ENCODE measurements around the gene HAGH.

Gene HAGH

GRCh38 chr16:1762196-1762878 lies 64.3 kb downstream of the HAGH start:
- no peak for DNase-seq (ENCODE audit: low read depth in 2 of 2)

DNA sequence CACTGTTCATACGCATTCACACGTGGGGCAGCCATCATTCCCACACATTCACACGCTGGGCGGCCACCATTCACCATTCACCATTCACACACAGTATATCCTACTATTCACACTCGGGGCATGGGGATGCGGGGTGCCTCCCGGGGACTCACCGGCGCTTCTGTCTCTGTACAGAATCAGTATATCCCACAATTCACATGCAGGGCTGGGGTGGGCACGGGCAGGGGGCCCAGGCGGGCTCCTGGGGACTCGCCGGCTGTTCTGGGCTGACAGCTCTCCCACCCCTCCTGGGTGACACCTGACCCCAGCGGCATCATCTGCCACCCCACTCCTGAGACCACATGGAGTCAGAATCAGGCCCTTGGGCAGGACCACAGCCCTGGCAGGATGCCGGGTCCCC lies 64.9 kb downstream of the HAGH start:
- DNase-seq (ENCODE audit: low read depth in 2 of 2) = no peak

- DNase-seq (ENCODE audit: low read depth in 2 of 2) = no peak
Observed at GRCh38 chr16:1760911-1761310, 65.7 kb downstream of the HAGH start.

DNA sequence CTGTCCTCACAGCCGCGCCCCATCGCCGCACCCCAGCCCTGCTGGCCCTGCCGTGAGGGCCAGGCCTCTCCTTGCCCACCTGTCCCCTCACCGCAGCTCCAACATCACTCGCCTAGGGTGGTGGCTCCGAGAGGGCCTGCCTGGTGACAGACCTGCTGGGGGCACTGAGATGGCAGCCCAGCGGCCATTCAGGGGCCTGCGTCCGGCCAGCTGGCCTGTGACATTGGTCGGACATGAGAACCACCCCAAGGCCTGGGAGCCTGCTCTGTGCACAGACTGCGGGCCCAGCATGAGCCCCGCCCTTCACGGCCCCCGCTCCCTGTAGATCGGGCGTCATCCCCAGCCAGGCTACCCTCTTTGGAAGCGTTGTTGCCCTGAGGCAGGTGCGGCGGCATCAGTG lies 67.1 kb downstream of the HAGH start:
- no peak for DNase-seq (ENCODE audit: low read depth in 2 of 2)

DNA sequence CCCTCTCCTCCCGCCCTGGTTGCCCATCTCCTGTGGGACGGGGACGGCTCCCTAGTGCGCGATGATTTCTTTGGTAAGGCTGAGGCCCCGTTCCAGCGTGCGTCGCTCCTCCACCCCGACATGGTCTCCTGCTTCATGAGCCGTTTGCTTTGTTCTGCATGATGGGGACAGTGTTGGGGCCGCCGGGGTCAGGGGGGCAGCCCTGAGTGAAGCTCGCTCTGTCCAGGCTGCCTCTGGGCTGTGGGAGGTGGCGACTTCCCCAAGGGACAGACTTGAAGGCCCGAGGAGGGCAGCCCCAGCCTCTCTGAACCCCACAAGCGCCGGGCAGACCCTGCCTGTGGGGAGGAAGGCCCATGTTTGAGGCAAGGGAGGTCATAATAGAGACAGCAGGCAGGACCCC lies 67.7 kb downstream of the HAGH start:
- no peak for DNase-seq (ENCODE audit: low read depth in 2 of 2)

- no peak for DNase-seq (ENCODE audit: low read depth in 2 of 2)
Observed at GRCh38 chr16:1757714-1758461, 68.7 kb downstream of the HAGH start.
